ENCODE data around the gene ADGRA1. TPM values are rescaled to one million over a fixed set of nuclear protein-coding genes. Genes with fewer than 3 reads are reported as not detected.

Gene ADGRA1
- total RNA-seq, 1 donor from 2014 or later: 0.99 TPM

GRCh38 chr10:133180192-133180964, 92.7 kb downstream of the ADGRA1 start:
- H3K27ac Mint-ChIP-seq: no peak overlapping the region
- no peak overlapping the region for H3K4me3 Mint-ChIP-seq
- H3K27me3 Mint-ChIP-seq: no peaks in the 10 kb centered on the region
- no peak for TF ChIP-seq CTCF (conservative IDR thresholded peaks at IDR 0.05)
- no peak for DNase-seq (ENCODE audit: extremely low spot score, unreplicated experiment)
- H3K4me1 Mint-ChIP-seq (ENCODE audit: unreplicated experiment): no peaks in the 10 kb centered on the region
- H3K9me3 Mint-ChIP-seq: no peaks in the 10 kb centered on the region
- peaks cover 6% of the 10 kb centered on the region for H3K36me3 Mint-ChIP-seq

- TF ChIP-seq CTCF (conservative IDR thresholded peaks at IDR 0.05): no peak
- no peak for DNase-seq (ENCODE audit: extremely low spot score, unreplicated experiment)
- peaks cover 6% of the 10 kb centered on the region for H3K36me3 Mint-ChIP-seq
- no peak overlapping the region for H3K4me3 Mint-ChIP-seq
- H3K27me3 Mint-ChIP-seq: no peaks in the 10 kb centered on the region
- H3K27ac Mint-ChIP-seq: no peak overlapping the region
- no peaks in the 10 kb centered on the region for H3K4me1 Mint-ChIP-seq (ENCODE audit: unreplicated experiment)
- no peaks in the 10 kb centered on the region for H3K9me3 Mint-ChIP-seq
These were observed 93.4 kb downstream of the ADGRA1 start for GRCh38 chr10:133180965-133181639.

Other genes starting within 250 kb of the ADGRA1 start
- gene CFAP46, start 145.4 kb upstream of the ADGRA1 start, total RNA-seq (ENCODE audit: low replicate concordance): 2.9 and 10.9 TPM in 2 replicates
- gene KNDC1, start 72.3 kb downstream of the ADGRA1 start, total RNA-seq (ENCODE audit: low replicate concordance): 2.7 and 6.4 TPM in 2 replicates
- not detected in 2 replicates for gene UTF1, start 142.3 kb downstream of the ADGRA1 start, total RNA-seq (ENCODE audit: low replicate concordance)
- not detected in 2 replicates for gene VENTX, start 149.9 kb downstream of the ADGRA1 start, total RNA-seq (ENCODE audit: low replicate concordance)
- 6.2 and 7.1 TPM in 2 replicates for gene ADAM8, start 188.9 kb downstream of the ADGRA1 start, total RNA-seq (ENCODE audit: low replicate concordance)
- gene TUBGCP2, start 220.9 kb downstream of the ADGRA1 start, total RNA-seq (ENCODE audit: low replicate concordance): 57.9 and 58.6 TPM in 2 replicates
- 39.7 and 51.9 TPM in 2 replicates for gene ZNF511, start 221.0 kb downstream of the ADGRA1 start, total RNA-seq (ENCODE audit: low replicate concordance)
- 3.6 and 8.5 TPM in 2 replicates for gene CALY, start 249.0 kb downstream of the ADGRA1 start, total RNA-seq (ENCODE audit: low replicate concordance)

Measured in type B pancreatic cell (in vitro differentiated cells).